ENCODE data around the gene ACP1.

- TF ChIP-seq CTCF (IDR thresholded peaks at IDR 0.05), result no peak
- no peak for TF ChIP-seq POLR2A (IDR thresholded peaks at IDR 0.05)
- no peak for TF ChIP-seq POLR2AphosphoS5 (IDR thresholded peaks at IDR 0.05; ENCODE audit: insufficient read depth in 1 of 2, low read depth in 1 of 2)
These were observed 48.7 kb upstream of the ACP1 start for GRCh38 chr2:216068-216467.
